Fibroblast of skin of right quadriceps (primary cell): ENCODE results near the gene RGS12.

Experiments
- DNase-seq: peaks from one replicate; pipeline ENCODE4 v3.0.0-alpha.2; 2013

RGS12 gene

GRCh38 chr4:3284734-3285557 is 7.9 kb upstream of the RGS12 start:
- DNase-seq: no peak

GRCh38 chr4:3285558-3286334 is 7.1 kb upstream of the RGS12 start:
- peak; percentile 25 for DNase-seq

DNA sequence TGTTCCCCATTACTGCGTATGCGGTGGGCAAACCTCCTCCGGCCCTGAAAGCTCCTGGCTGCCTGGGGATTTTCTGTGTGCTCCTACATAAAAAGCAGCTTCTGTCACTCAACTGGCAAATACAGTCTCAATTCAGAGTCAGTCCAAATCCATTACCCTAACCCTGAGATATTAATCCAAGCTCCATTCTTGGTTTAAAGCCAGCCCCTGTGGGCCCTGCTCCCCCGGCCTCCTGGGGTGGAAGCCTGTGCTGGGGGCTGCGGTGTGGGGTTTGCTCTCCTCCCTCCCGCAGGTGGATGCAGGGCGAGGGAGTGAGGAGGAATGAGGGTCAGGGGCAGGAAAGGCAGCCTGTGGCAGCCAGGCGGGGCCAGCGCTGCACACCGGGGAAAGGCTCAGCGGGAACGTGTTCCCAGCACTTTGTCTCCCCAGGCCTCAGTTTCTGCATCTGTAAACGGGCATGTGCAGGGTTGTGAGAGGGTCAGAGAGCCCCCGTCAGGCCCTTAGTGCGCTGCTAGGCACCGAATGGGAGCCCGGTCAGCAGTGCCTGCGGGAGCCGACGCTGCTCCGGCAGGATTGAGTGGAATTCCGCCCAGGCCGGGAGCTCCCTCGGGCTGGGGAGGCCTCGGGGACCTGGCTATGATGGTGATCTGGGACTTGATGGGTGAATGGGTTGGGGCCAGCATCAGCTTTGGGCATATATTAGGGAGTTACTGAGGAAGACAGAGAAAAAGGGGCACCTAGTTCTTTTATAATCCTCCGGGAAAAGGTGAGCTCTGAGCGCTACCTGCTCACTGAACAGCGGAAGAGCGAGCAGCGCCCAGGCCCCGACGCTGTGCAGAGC is 6.3 kb upstream of the RGS12 start:
- no peak for DNase-seq

GRCh38 chr4:3287271-3287971 is 5.4 kb upstream of the RGS12 start:
- DNase-seq: no peak

- DNase-seq: no peak
Observed at GRCh38 chr4:3287972-3288570, 4.8 kb upstream of the RGS12 start.

DNA sequence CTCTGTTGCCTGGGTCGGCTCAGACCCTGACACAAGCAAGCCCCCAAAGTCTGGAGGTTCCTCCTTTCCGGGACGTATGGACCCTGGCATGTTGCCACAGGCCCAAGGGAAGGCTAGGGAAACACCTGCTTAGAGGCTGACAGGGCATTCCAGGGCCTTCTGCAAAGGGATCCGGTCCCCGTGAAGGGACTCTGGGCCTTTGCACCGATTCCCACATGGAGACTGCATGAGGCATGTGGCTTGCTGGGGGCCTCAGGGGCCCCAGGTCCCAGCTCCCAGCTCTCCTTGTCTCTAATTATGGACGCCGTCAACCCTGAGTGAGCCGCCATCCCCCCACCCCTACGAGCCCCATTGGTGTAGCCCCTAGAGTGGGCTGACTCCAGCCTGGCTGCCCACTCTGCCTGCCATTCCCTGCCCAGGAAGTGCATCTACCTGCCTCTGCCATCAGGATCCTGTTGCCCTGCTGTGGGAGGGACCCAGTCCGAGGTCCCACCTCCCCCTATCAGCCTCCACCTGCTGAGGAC is 4.2 kb upstream of the RGS12 start:
- no peak for DNase-seq

DNA sequence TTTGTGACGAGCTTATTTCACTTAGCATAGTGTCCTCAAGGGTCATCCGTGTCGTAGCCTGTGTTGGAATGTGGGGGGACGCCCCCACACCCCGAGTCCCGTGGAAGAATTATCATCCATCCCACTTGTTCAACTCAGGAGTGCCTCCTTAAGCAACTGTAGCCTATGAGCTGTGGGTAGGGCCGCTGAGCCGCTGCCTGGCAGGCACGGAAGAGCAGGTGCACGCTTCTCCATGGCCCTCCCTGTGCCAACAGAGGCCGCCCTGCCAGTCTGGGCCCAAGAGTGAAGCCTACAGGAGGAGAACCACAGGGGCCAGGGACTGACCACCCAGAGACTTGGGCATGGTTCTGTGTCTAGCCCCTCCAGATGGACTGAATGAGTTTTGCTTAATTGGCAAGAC is 2.3 kb upstream of the RGS12 start:
- DNase-seq: no peak

GRCh38 chr4:3290889-3291321 is 1.9 kb upstream of the RGS12 start:
- no peak for DNase-seq

DNA sequence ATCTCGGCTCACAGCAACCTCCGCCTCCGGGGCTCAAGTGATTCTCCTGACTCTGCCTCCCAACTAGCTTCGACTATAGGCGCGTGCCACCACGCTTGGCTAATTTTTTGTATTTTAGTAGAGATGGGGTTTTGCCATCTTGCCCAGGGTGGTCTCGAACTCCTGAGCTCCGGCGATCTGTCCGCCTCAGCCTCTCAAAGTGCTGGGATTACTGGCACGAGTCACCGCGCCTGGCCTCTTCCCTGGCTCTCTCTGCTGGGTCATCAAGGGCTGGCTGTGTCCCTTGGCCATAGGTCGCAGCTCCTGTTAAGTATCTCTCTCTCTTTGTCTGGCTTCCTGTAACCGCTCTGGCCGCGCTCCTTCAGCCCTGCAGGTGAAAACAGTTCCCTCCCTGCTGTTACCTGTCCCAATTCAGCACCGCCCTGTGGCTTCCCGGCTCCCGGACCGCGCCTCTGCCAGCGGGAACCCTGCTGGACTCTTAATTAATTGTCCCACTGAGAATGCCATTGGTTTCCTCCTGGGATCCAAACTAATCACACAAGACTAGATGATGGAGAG is 1.3 kb upstream of the RGS12 start:
- DNase-seq: peak; percentile 6

GRCh38 chr4:3291969-3292570 is 751 bp upstream of the RGS12 start:
- DNase-seq: peak; percentile 15

- DNase-seq: no peak
Observed at GRCh38 chr4:3293401-3294391, 875 bp downstream of the RGS12 start.

DNA sequence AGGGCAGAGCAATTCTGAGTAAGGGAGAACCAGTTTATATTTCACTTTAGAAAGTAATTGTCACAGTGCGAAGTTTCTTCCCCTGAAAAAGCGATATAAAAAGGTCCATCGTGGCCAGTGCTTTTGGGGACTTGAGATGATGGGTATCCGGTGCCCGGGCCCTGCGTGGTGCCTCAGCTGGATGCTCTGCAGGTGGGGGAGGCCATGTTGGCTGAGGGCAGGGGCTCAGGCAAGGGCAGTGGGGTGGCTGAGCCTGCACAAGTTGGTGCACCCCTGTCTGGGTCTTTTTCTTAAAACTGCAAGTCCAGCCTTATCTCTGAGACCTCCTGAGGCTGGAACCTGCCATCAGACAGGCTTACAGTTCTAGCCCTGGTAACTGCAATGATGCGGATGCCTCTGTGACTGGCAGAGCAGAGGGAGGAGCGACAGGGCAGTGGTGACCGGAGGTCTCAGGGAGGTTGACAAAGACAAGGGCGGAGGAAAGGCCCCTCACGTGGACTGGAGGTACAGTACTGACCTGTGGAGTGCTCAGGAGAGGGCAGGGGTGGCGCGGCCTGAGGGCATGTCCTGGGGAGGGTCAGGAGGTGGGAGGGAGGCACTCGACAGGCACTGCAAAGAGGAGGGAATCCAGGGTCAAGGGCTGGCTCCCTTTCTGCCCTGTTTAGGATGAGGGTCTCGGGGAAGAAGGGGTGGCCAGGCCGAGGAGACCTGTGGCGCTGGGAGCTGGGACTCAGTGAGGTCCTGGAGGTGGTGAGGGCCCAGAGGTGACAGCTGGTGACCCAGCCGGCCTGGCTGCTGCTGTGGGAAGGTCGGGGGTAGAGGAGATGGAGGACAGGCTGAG is 1.8 kb downstream of the RGS12 start:
- DNase-seq: no peak

DNA sequence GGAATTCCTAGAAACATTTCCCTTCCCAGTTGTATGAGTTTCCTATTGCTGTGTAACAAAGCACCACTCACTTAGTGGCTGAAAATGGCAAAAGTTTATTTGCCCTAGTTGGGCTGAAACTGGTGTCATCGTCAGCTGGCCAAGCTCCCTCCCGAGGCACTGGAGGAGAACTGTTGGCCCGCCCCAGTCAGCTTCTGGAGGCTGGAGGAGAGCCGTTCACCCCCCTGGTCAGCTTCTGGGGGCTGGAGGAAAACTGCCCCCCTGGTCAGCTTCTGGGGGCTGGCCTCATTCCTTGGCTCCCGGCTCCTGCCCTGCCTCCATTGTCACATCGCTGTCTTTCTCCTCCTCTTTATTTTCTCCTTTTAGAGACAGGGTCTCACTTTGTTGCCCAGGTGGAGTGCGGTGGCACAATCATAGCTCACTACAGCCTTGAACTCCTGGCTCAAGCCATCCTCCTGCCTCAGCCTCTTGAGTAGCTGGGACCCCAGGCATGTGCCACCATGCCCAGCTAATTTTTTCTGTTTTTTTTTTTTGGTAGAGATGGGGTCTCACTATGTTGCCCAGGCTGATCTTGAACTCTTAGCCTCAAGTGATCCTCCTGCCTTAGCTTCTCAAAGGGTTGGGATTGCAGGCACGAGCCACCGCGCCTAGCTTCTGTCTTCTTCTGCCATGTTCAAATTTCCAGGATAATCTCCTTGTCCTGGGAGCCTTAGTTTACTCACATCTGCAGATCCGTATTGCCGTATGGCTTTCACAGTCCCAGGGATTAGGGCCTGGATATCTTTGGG is 3.2 kb downstream of the RGS12 start:
- no peak for DNase-seq

- no peak for DNase-seq
Observed at GRCh38 chr4:3296651-3297050, 3.8 kb downstream of the RGS12 start.

GRCh38 chr4:3297066-3297859 is 4.4 kb downstream of the RGS12 start:
- DNase-seq: no peak

DNA sequence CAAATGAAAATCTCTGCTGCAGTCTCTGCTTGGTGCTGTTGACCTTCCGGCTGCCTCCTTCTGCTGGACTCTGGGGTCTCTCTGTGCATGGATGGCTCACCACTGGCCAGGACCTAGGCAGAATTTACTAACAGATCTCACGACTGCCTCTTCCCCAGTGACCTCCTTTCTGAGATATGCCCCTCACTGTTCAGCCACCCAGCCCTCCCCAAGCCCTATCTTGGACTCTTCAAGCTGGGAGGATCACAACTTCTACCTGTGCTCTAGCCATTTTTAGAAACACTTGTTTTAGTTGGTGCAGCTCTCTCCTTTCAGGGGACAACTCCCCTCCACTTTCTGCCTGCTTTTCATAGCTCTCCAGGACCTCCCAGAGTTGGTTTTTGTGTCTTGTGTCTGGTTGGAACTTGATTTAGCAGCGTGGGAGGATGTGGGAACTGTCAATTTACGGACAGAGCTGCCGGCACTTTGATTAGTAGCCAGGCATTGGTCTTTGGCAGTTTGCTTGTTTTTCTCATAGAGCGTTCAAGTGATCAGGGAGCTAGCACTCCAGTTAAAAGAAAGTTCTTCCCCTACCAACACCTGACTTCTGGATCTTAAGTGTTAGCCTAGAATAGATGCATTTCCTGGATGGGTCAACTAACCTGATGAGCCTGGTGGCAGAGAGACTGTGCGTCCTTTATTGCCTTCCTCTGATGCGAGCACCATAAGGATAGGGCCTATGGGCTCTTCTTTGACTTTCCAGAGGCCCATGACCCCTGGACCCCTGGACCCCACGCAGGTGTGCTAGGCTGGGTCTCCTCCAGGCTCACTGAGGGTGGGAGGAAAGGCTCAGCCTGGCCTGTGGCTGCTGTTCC is 6.5 kb downstream of the RGS12 start:
- DNase-seq: no peak
